Tibial nerve (tissue), 3 donors: Measurements from ENCODE around the gene AGTRAP.

Experiments
- CTCF ChIP-seq, 5 experiments: fragments of 200-600 bp in 3 of 5; fragments of 450-650 bp in 2 of 5; sonication (generic) in 3 of 5; IDR thresholded peaks; one replicate each; pipeline ENCODE4 v1.5.1; 2016 to 2019; ENCODE audit warnings: antibody characterized with exemption in 5 of 5, mild to moderate bottlenecking in 3 of 5, moderate library complexity in 2 of 5
- POLR2A ChIP-seq, 2 donors: fragments of 450-650 bp; IDR thresholded peaks; one replicate each; pipeline ENCODE4 v1.6.1; 2017; ENCODE audit warnings: antibody characterized with exemption in 2 of 2, mild to moderate bottlenecking in 2 of 2, moderate library complexity in 2 of 2

- TF ChIP-seq CTCF (IDR thresholded peaks at IDR 0.05) = no peak
- no peak for TF ChIP-seq POLR2A (IDR thresholded peaks at IDR 0.05)
These were observed 51.4 kb downstream of the AGTRAP start for GRCh38 chr1:11787251-11787803.
